Measurements from ENCODE around the gene JAKMIP3.

DNA sequence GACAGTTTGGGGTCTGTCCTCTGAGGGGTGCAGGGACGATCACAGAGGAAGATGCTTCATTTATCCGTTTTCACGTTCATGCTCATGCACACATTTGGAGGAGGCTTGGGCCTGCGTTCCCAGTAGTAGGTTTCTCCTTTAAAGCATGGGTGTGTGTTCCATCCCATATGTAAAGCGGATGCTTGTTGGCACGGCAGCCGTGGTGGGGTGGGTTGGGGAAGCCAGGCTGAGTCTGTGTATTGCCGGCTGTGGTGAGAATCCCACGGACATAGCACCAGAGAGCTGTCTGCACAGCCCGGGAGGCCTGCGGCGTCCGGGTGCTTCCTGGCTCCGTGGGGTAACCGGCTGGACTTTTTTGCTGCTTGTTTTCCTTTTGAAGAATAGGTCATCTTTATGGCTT is 440 bp downstream of the JAKMIP3 start:
- TF ChIP-seq HDGF (IDR thresholded peaks at IDR 0.05; ENCODE audit: borderline replicate concordance) (no peak), LEF1 (IDR thresholded peaks at IDR 0.05; ENCODE audit: borderline replicate concordance) (no peak), FOXA1 (IDR thresholded peaks at IDR 0.05) (no peak), ARNT (IDR thresholded peaks at IDR 0.05) (no peak), SUZ12 (IDR thresholded peaks at IDR 0.05) (no peak), L3MBTL2 (conservative IDR thresholded peaks at IDR 0.05) (no peak), ZNF384 (IDR thresholded peaks at IDR 0.05) (no peak), BHLHE40 (IDR thresholded peaks at IDR 0.05; ENCODE audit: borderline replicate concordance) (no peak)

All from HEK293T (cell line).